IMR-90 (cell line): Measurements from ENCODE around the gene ANKRD11. TPM values are rescaled to one million over a fixed set of nuclear protein-coding genes. Genes with fewer than 3 reads are reported as not detected.

Source experiments
- ATAC-seq: fragments of 200-7000 bp; cut with Tn5 transposase; 2 replicates; pipeline ENCODE4 v1.9.1; 2020; ENCODE audit warnings: low read depth, mild to moderate bottlenecking, moderate library complexity
- BruUV-seq: library from RNA; stranded (reverse); fragments of 400-500 nt; replicated peaks from 2 replicates; lab custom pipeline; 2021; lab: Mats Ljungman, UMichigan
- CTCF ChIA-PET: fragments of 300-600 bp; formaldehyde crosslinking; extraction: SDS; loops from one replicate; lab custom pipeline; 2021; ENCODE audit warnings: antibody characterized with exemption; lab: Yijun Ruan, JAX
- POLR2A ChIA-PET: fragments of 300-600 bp; sonication (Branson Sonifier 250); formaldehyde crosslinking; loops from one replicate; lab custom pipeline; 2022; ENCODE audit warnings: antibody characterized with exemption; ENCODE audit not compliant: unreplicated experiment; lab: Charles Lee
- DNase-seq: peaks from one replicate; pipeline ENCODE4 v3.0.0; 2013
- H2AFZ ChIP-seq: replicated peaks from 2 replicates; pipeline ENCODE3; 2013; ENCODE audit warnings: low read length, mild to moderate bottlenecking; ENCODE audit not compliant: poor library complexity
- H2AK5ac ChIP-seq: 2 replicates; pipeline ENCODE4 v1.6.1; 2013; ENCODE audit warnings: low read depth, low read length, inconsistent platforms
- H2AK9ac ChIP-seq: replicated peaks from 2 replicates; pipeline ENCODE3; 2013; ENCODE audit warnings: mild to moderate bottlenecking, low read depth, low read length, moderate library complexity; ENCODE audit not compliant: poor library complexity
- H2BK120ac ChIP-seq: 2 replicates; pipeline ENCODE4 v1.6.1; 2013; ENCODE audit warnings: low read depth, low read length, inconsistent platforms
- H2BK15ac ChIP-seq: 3 replicates; pipeline ENCODE4 v1.6.1; 2013; ENCODE audit warnings: low read depth, low read length, inconsistent platforms
- H2BK20ac ChIP-seq: 2 replicates; pipeline ENCODE4 v1.6.1; 2013; ENCODE audit warnings: low read depth, mild to moderate bottlenecking, inconsistent platforms, low read length, moderate library complexity
- H2BK5ac ChIP-seq: 2 replicates; pipeline ENCODE4 v1.6.1; 2013; ENCODE audit warnings: mild to moderate bottlenecking, low read depth, low read length, inconsistent platforms; ENCODE audit not compliant: poor library complexity, severe bottlenecking
- H3K14ac ChIP-seq: replicated peaks from 2 replicates; pipeline ENCODE4 v1.6.1; 2013; ENCODE audit warnings: low read depth, low read length, inconsistent platforms
- H3K18ac ChIP-seq: 2 replicates; pipeline ENCODE4 v1.6.1; 2013; ENCODE audit warnings: low read depth, low read length, control low read depth
- H3K23ac ChIP-seq: 2 replicates; pipeline ENCODE4 v1.6.1; 2013; ENCODE audit warnings: low read depth, low read length, inconsistent platforms
- H3K27ac ChIP-seq: 2 replicates; pipeline ENCODE4 v1.5.1; 2013; ENCODE audit warnings: mild to moderate bottlenecking, control low read depth, low read length; ENCODE audit not compliant: insufficient read depth
- H3K27me3 ChIP-seq: 2 replicates; pipeline ENCODE4 v1.6.1; 2013; ENCODE audit warnings: low read length; ENCODE audit not compliant: control insufficient read depth, insufficient read depth
- H3K36me3 ChIP-seq: 2 replicates; pipeline ENCODE4 v1.6.1; 2013; ENCODE audit warnings: low read length, mixed read lengths; ENCODE audit not compliant: control insufficient read depth, insufficient read depth
- H3K4ac ChIP-seq: 2 replicates; pipeline ENCODE4 v1.6.1; 2013; ENCODE audit warnings: low read depth, low read length, inconsistent platforms
- H3K4me1 ChIP-seq: 2 replicates; pipeline ENCODE4 v1.6.1; 2013; ENCODE audit warnings: low read length, mixed read lengths; ENCODE audit not compliant: control insufficient read depth, insufficient read depth
- H3K4me2 ChIP-seq: 2 replicates; pipeline ENCODE4 v1.6.1; 2013; ENCODE audit warnings: low read depth, mild to moderate bottlenecking, control low read depth, low read length, moderate library complexity
- H3K4me3 ChIP-seq: 2 replicates; pipeline ENCODE4 v1.5.1; 2013; ENCODE audit warnings: low read depth, mild to moderate bottlenecking, control low read depth, low read length, moderate library complexity; ENCODE audit not compliant: insufficient read depth
- H3K56ac ChIP-seq: 2 replicates; pipeline ENCODE4 v1.6.1; 2013; ENCODE audit warnings: low read length, inconsistent platforms; ENCODE audit not compliant: insufficient read depth; ENCODE audit errors: extremely low read depth
- H3K79me1 ChIP-seq, 2 experiments: 2 replicates each; pipeline ENCODE4 v1.6.1; 2013; ENCODE audit warnings: low read length in 2 of 2, inconsistent platforms in 1 of 2, low read depth in 1 of 2
- H3K9ac ChIP-seq: 2 replicates; pipeline ENCODE4 v1.6.1; 2013; ENCODE audit warnings: low read depth, low read length, control low read depth
- H3K9me1 ChIP-seq: 2 replicates; pipeline ENCODE4 v1.6.1; 2013; ENCODE audit warnings: low read length, inconsistent platforms; ENCODE audit not compliant: insufficient read depth
- H3K9me3 ChIP-seq: 2 replicates; pipeline ENCODE4 v1.6.1; 2013; ENCODE audit warnings: low read length; ENCODE audit not compliant: control insufficient read depth, insufficient read depth
- H4K20me1 ChIP-seq: 2 replicates; pipeline ENCODE4 v1.6.1; 2013; ENCODE audit warnings: low read length, inconsistent platforms; ENCODE audit not compliant: insufficient read depth
- H4K5ac ChIP-seq: 2 replicates; pipeline ENCODE4 v1.6.1; 2013; ENCODE audit warnings: mild to moderate bottlenecking, low read depth, low read length, control low read depth
- H4K8ac ChIP-seq, 2 experiments: 2 replicates each; pipeline ENCODE4 v1.6.1; 2013; ENCODE audit warnings: low read depth in 2 of 2, low read length in 2 of 2, control low read depth in 1 of 2, inconsistent platforms in 1 of 2
- H4K91ac ChIP-seq: 2 replicates; pipeline ENCODE4 v1.6.1; 2013; ENCODE audit warnings: low read depth, low read length, inconsistent platforms; ENCODE audit not compliant: insufficient read depth
- BHLHE40 ChIP-seq: fragments of 150-350 bp; IDR thresholded peaks from 2 replicates; pipeline ENCODE4 v1.6.1; 2016; ENCODE audit warnings: mild to moderate bottlenecking, low read depth, low read length
- CEBPB ChIP-seq: IDR thresholded peaks from 2 replicates; pipeline ENCODE4 v1.6.1; 2012; ENCODE audit warnings: low read depth, low read length, improper control_type of control experiment
- MAFK ChIP-seq: IDR thresholded peaks from 2 replicates; pipeline ENCODE4 v1.6.1; 2012; ENCODE audit warnings: low read depth, low read length, improper control_type of control experiment
- MAZ ChIP-seq: IDR thresholded peaks from 2 replicates; pipeline ENCODE4 v1.6.1; 2012; ENCODE audit warnings: low read depth, mild to moderate bottlenecking, low read length, improper control_type of control experiment, moderate library complexity, borderline replicate concordance
- MXI1 ChIP-seq: IDR thresholded peaks from 2 replicates; pipeline ENCODE4 v1.6.1; 2012; ENCODE audit warnings: low read depth, mild to moderate bottlenecking, low read length, moderate library complexity, borderline replicate concordance
- NFE2L2 ChIP-seq: fragments of 150-350 bp; IDR thresholded peaks from 2 replicates; pipeline ENCODE4 v1.6.1; 2016; ENCODE audit warnings: low read depth, mild to moderate bottlenecking, low read length
- POLR2A ChIP-seq: IDR thresholded peaks from 2 replicates; pipeline ENCODE4 v1.6.1; 2012; ENCODE audit warnings: mild to moderate bottlenecking, low read depth, low read length
- RAD21 ChIP-seq: IDR thresholded peaks from 2 replicates; pipeline ENCODE4 v1.6.1; 2012; ENCODE audit warnings: low read length, improper control_type of control experiment
- RFX5 ChIP-seq: IDR thresholded peaks from 2 replicates; pipeline ENCODE4 v1.8.0; 2012; ENCODE audit warnings: low read depth, mild to moderate bottlenecking, low read length, moderate library complexity
- SMC3 ChIP-seq: fragments of 150-350 bp; IDR thresholded peaks from 2 replicates; pipeline ENCODE4 v1.6.1; 2016; ENCODE audit warnings: low read depth, mild to moderate bottlenecking, antibody characterized with exemption, low read length, moderate library complexity
- WGBS, 2 experiments: methylation state at CpG; one replicate each; pipeline versions ENCODE4 v1.1.5 to v1.1.7; 2013; ENCODE audit warnings: missing lambda C conversion rate in 2 of 2; ENCODE audit not compliant: insufficient read length in 1 of 2; ENCODE audit errors: extremely low coverage in 2 of 2; 5-methylcytosine and 5-hydroxymethylcytosine counted together
- dilution Hi-C: fragments of 300-500 bp; cut with HindIII; formaldehyde crosslinking; loops from one replicate; pipeline ENCODE4 v1.14.3; 2018; ENCODE audit warnings: low sequenced_read_pairs; ENCODE audit not compliant: unreplicated experiment
- in situ Hi-C: fragments of 300-500 bp; cut with MboI; formaldehyde crosslinking; loops from 3 replicates; pipeline ENCODE4 v1.14.3; 2019; ENCODE audit warnings: low sequenced_read_pairs, inconsistent platforms, mixed read lengths
- intact Hi-C: fragments of 100-400 bp; cut with micrococcal nuclease; formaldehyde crosslinking; loops from 2 replicates; pipeline ENCODE4 v1.10.0; 2022
- polyA plus RNA-seq, 3 experiments: library from polyadenylated mRNA; depleted of rRNA; stranded (reverse); fragments of >200 nt; gene quantifications; 2 replicates each; pipeline ENCODE4 v1.2.3, GENCODE V29; 2012; ENCODE audit warnings: low replicate concordance in 1 of 3
- total RNA-seq: library from RNA; depleted of rRNA; stranded (reverse); fragments of >200 nt; gene quantifications from 2 replicates; pipeline ENCODE4 v1.2.3, GENCODE V29; 2012
- TF ChIP-seq, protein P1 (sequence below): conservative IDR thresholded peaks from 2 replicates; pipeline ENCODE4 v1.5.1; 2012; ENCODE audit warnings: mild to moderate bottlenecking, low read depth, low read length, improper control_type of control experiment
- TF ChIP-seq, protein P2 (sequence below): fragments of 150-350 bp; IDR thresholded peaks from 2 replicates; pipeline ENCODE4 v1.6.1; 2017; ENCODE audit warnings: mild to moderate bottlenecking, antibody characterized with exemption, low read length, low read depth
- TF ChIP-seq, protein P3 (sequence below): fragments of 150-350 bp; IDR thresholded peaks from 2 replicates; pipeline ENCODE4 v1.6.1; 2016; ENCODE audit warnings: low read depth, mild to moderate bottlenecking, low read length, moderate library complexity, borderline replicate concordance

ANKRD11 gene
- total and polyA plus RNA-seq, 2 of the 4 experiments (the other 2 are of a cell fraction): 46.8 to 71.9 TPM

DNA sequence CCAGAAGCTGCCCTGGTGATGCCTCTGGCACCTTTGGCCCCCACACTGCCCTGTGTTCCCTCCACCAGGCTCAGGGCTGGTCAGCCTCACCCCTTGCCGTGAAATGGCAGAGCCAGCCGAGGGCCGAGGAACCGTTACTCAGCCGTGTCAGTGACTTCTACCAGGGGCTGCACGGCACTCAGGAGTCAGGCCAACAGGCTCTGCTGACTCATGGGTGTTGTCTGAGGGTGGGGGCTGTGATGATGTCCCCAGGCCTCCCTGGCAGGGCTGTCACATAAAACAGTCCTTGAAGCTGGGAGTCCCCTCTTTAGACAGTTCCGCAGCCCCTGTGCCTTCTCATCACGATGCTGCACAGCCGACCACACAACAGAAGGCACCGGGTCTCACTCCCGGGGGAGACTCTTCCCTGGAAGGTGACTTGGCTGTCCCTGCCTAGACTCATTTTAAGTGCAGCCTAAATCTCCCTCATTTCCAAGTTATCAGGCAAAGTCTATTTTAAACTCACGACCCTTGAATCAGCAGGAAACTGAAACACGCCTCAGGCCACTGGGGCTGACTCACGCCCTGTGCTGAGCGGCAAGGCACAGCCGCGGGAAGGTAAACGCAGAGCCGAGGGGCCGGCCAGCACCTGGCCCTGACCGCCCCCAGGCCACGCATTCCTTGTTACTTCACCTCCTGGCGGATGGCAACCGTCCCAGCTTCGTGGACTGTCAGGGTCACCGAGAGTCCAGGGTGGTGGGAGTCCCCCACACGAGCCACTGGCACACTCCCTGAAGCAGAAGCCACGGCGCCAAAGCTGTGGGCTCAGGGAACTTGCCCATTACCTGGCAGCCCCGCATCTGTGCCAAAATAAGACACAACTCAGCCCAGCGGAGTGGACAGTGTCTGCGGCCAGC, 170.2 kb downstream of the ANKRD11 start:
- peak overlapping the region; percentile 36 for H4K5ac ChIP-seq
- H3K9me1 ChIP-seq: peaks cover 67% of the 10 kb centered on the region
- POLR2A ChIA-PET: no interaction called here
- H3K27me3 ChIP-seq: no peaks in the 10 kb centered on the region
- H2AK9ac ChIP-seq: peak overlapping the region; percentile 92
- in situ Hi-C loops (no loop called here), dilution Hi-C loops (no loop called here), intact Hi-C loops (no loop called here)
- H2AK5ac ChIP-seq: peak overlapping the region; percentile 99
- peak overlapping the region; percentile 98 for H3K4ac ChIP-seq
- peak overlapping the region; percentile 92 for H2BK5ac ChIP-seq
- WGBS, 2 experiments: 24% methylated on average over 10 of the region's 32 CpGs; no CpG with 5 or more reads in 1 of the 2 experiments
- H3K9ac ChIP-seq: peak overlapping the region; percentile 41
- H4K8ac ChIP-seq: peak overlapping the region; percentile 24 to 89
- H3K79me1 ChIP-seq: peaks cover 27 to 94% of the 10 kb centered on the region in 2 experiments
- H2AFZ ChIP-seq: peak overlapping the region; percentile 55
- BruUV-seq: no TSS peak
- H2BK20ac ChIP-seq: peak overlapping the region; percentile 91
- peak overlapping the region; percentile 73 for H3K56ac ChIP-seq
- no peak overlapping the region for H3K4me3 ChIP-seq
- H3K23ac ChIP-seq: peak overlapping the region; percentile 99
- peak overlapping the region; percentile 83 for H3K27ac ChIP-seq
- DNase-seq: peak; percentile 85
- H3K9me3 ChIP-seq: no peaks in the 10 kb centered on the region
- H3K4me1 ChIP-seq: peaks cover 70% of the 10 kb centered on the region
- CTCF ChIA-PET: no interaction called here
- H3K18ac ChIP-seq: peak overlapping the region; percentile 10
- H4K20me1 ChIP-seq: peaks cover 78% of the 10 kb centered on the region
- peak overlapping the region; percentile 82; the same call in 2 of the 3 replicates for H2BK15ac ChIP-seq
- H3K36me3 ChIP-seq: peaks cover 10% of the 10 kb centered on the region
- H4K91ac ChIP-seq: peak overlapping the region; percentile 94
- peak; percentile 68 for ATAC-seq
- peak overlapping the region; percentile 96 for H3K14ac ChIP-seq
- H2BK120ac ChIP-seq: peak overlapping the region; percentile 91
- peak overlapping the region; percentile 61 for H3K4me2 ChIP-seq
- TF ChIP-seq BHLHE40: peak; percentile 32; the same call in 1 of the 2 replicates
- peak; percentile 12; the same call in 1 of the 2 replicates for TF ChIP-seq CEBPB
- peak; percentile 89 for TF ChIP-seq MAZ
- TF ChIP-seq MAFK: peak; percentile 40
- TF ChIP-seq RAD21: 0 out of 2 replicates have a peak, but pooled peaks have one; percentile 7
- peak; percentile 53 for TF ChIP-seq NFE2L2
- no peak; the same call in 1 of the 2 replicates for TF ChIP-seq SMC3
- TF ChIP-seq, protein P1, sequence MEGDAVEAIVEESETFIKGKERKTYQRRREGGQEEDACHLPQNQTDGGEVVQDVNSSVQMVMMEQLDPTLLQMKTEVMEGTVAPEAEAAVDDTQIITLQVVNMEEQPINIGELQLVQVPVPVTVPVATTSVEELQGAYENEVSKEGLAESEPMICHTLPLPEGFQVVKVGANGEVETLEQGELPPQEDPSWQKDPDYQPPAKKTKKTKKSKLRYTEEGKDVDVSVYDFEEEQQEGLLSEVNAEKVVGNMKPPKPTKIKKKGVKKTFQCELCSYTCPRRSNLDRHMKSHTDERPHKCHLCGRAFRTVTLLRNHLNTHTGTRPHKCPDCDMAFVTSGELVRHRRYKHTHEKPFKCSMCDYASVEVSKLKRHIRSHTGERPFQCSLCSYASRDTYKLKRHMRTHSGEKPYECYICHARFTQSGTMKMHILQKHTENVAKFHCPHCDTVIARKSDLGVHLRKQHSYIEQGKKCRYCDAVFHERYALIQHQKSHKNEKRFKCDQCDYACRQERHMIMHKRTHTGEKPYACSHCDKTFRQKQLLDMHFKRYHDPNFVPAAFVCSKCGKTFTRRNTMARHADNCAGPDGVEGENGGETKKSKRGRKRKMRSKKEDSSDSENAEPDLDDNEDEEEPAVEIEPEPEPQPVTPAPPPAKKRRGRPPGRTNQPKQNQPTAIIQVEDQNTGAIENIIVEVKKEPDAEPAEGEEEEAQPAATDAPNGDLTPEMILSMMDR: no peak
- TF ChIP-seq, protein P2, sequence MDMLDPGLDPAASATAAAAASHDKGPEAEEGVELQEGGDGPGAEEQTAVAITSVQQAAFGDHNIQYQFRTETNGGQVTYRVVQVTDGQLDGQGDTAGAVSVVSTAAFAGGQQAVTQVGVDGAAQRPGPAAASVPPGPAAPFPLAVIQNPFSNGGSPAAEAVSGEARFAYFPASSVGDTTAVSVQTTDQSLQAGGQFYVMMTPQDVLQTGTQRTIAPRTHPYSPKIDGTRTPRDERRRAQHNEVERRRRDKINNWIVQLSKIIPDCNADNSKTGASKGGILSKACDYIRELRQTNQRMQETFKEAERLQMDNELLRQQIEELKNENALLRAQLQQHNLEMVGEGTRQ: no peak
- TF ChIP-seq RFX5: no peak
- TF ChIP-seq MXI1: peak; percentile 40; the same call in 1 of the 2 replicates
- TF ChIP-seq, protein P3, sequence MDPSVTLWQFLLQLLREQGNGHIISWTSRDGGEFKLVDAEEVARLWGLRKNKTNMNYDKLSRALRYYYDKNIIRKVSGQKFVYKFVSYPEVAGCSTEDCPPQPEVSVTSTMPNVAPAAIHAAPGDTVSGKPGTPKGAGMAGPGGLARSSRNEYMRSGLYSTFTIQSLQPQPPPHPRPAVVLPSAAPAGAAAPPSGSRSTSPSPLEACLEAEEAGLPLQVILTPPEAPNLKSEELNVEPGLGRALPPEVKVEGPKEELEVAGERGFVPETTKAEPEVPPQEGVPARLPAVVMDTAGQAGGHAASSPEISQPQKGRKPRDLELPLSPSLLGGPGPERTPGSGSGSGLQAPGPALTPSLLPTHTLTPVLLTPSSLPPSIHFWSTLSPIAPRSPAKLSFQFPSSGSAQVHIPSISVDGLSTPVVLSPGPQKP: no peak
- TF ChIP-seq POLR2A: no peak; the same call in 1 of the 2 replicates
